ENCODE results near the gene TNN.

GRCh38 chr1:175019524-175019923, 48.1 kb upstream of the TNN start:
- TF ChIP-seq CTCF (IDR thresholded peaks at IDR 0.05; ENCODE audit: poor library complexity, severe bottlenecking) (no peak), SMC3 (conservative IDR thresholded peaks at IDR 0.05; ENCODE audit: poor library complexity) (no peak)
